Karpas-422 (cell line): ENCODE measurements around the gene PDE6D. TPM values are rescaled to one million over a fixed set of nuclear protein-coding genes. Genes with fewer than 3 reads are reported as not detected.

Experiments used
- DNase-seq: peaks from one replicate; pipeline ENCODE4 v3.0.0-alpha.2; 2015
- H2AFZ ChIP-seq: fragments of 200-600 bp; sonication (generic); 2 replicates; pipeline ENCODE4 v1.6.1; 2014; ENCODE audit warnings: antibody characterized with exemption, low read length, mixed read lengths
- H3K27ac ChIP-seq: fragments of 200-600 bp; sonication (generic); 2 replicates; pipeline ENCODE4 v1.5.1; 2014; ENCODE audit warnings: mild to moderate bottlenecking, low read length, moderate library complexity
- H3K27me3 ChIP-seq: fragments of 200-600 bp; sonication (generic); 2 replicates; pipeline ENCODE4 v1.6.1; 2014; ENCODE audit warnings: low read length, mixed read lengths
- H3K36me3 ChIP-seq: fragments of 200-600 bp; sonication (generic); 2 replicates; pipeline ENCODE4 v1.6.1; 2014; ENCODE audit warnings: low read length, mixed read lengths; ENCODE audit not compliant: insufficient read depth
- H3K4me1 ChIP-seq: fragments of 200-600 bp; sonication (generic); 2 replicates; pipeline ENCODE4 v1.6.1; 2014; ENCODE audit warnings: mild to moderate bottlenecking, low read length, mixed read lengths
- H3K4me2 ChIP-seq: fragments of 200-600 bp; sonication (generic); 2 replicates; pipeline ENCODE4 v1.6.1; 2014; ENCODE audit warnings: low read length, low read depth, mild to moderate bottlenecking; ENCODE audit not compliant: poor library complexity, severe bottlenecking
- H3K4me3 ChIP-seq: fragments of 200-600 bp; sonication (generic); 2 replicates; pipeline ENCODE4 v1.5.1; 2014; ENCODE audit warnings: mild to moderate bottlenecking, antibody characterized with exemption, low read length, mixed read lengths
- H3K79me2 ChIP-seq: fragments of 200-600 bp; sonication (generic); 2 replicates; pipeline ENCODE4 v1.6.1; 2014; ENCODE audit warnings: mild to moderate bottlenecking, low read length, mixed read lengths
- H3K9ac ChIP-seq: fragments of 200-600 bp; sonication (generic); 2 replicates; pipeline ENCODE4 v1.6.0; 2014; ENCODE audit warnings: low read length
- H3K9me2 ChIP-seq: fragments of 200-600 bp; sonication (generic), shearing (Covaris generic); replicated peaks from 2 replicates; pipeline ENCODE4 v1.6.0; 2014; ENCODE audit warnings: mild to moderate bottlenecking, low read length, moderate library complexity; ENCODE audit not compliant: insufficient read depth
- H3K9me3 ChIP-seq: fragments of 300-700, 200-600 bp; sonication (generic); 2 replicates; pipeline ENCODE4 v1.6.1; 2014; ENCODE audit warnings: low read length, mixed read lengths
- H4K20me1 ChIP-seq: fragments of 200-600 bp; sonication (generic); 2 replicates; pipeline ENCODE4 v1.6.1; 2014; ENCODE audit warnings: mild to moderate bottlenecking, antibody characterized with exemption, low read length, low read depth; ENCODE audit not compliant: insufficient read depth
- total RNA-seq: library from RNA; depleted of rRNA; stranded (reverse); fragments of >200 nt; shearing (Covaris generic); gene quantifications from 2 replicates; pipeline ENCODE4 v1.2.3, GENCODE V29; 2014; ENCODE audit warnings: low replicate concordance

PDE6D gene
- total RNA-seq, 1 experiment from 2014 or later: 87.8 TPM

- H3K4me3 ChIP-seq: peak overlapping the region; percentile 76
- H3K4me1 ChIP-seq: peaks cover 64% of the 10 kb centered on the region
- H3K79me2 ChIP-seq: peaks cover 32% of the 10 kb centered on the region
- no peaks in the 10 kb centered on the region for H3K36me3 ChIP-seq
- H4K20me1 ChIP-seq: no peaks in the 10 kb centered on the region
- H3K9me2 ChIP-seq: no peaks in the 10 kb centered on the region
- no peaks in the 10 kb centered on the region for H3K9me3 ChIP-seq
- H2AFZ ChIP-seq: no peak overlapping the region
- peak overlapping the region; percentile 100 for H3K4me2 ChIP-seq
- peak; percentile 51 for DNase-seq
- peak overlapping the region; percentile 97 for H3K27ac ChIP-seq
- no peaks in the 10 kb centered on the region for H3K27me3 ChIP-seq
- H3K9ac ChIP-seq: peak overlapping the region; percentile 97
Measured at GRCh38 chr2:231686192-231687100, 94.6 kb downstream of the PDE6D start.

- Histone ChIP-seq H2AFZ (no peak overlapping the region), H3K27me3 (no peaks in the 10 kb centered on the region), H3K4me1 (peaks cover 70% of the 10 kb centered on the region), H4K20me1 (no peaks in the 10 kb centered on the region), H3K79me2 (peaks cover 33% of the 10 kb centered on the region), H3K4me2 (peak overlapping the region; percentile 100), H3K27ac (peak overlapping the region; percentile 97), H3K9me3 (no peaks in the 10 kb centered on the region), H3K4me3 (peak overlapping the region; percentile 76), H3K36me3 (no peaks in the 10 kb centered on the region), H3K9me2 (no peaks in the 10 kb centered on the region), H3K9ac (peak overlapping the region; percentile 97)
- peak; percentile 93 for DNase-seq
Measured at GRCh38 chr2:231685349-231686191, 95.5 kb downstream of the PDE6D start.

GRCh38 chr2:231684314-231685223 lies 96.5 kb downstream of the PDE6D start:
- H3K4me2 ChIP-seq: peak overlapping the region; percentile 100

GRCh38 chr2:231683292-231684235 lies 97.5 kb downstream of the PDE6D start:
- Histone ChIP-seq H3K36me3 (no peaks in the 10 kb centered on the region), H3K4me2 (peak overlapping the region; percentile 100), H3K79me2 (peaks cover 33% of the 10 kb centered on the region), H3K27ac (peak overlapping the region; percentile 97), H3K9me3 (no peaks in the 10 kb centered on the region), H3K4me1 (peaks cover 78% of the 10 kb centered on the region), H3K4me3 (peak overlapping the region; percentile 76), H3K9ac (peak overlapping the region; percentile 97), H4K20me1 (no peaks in the 10 kb centered on the region), H3K9me2 (no peaks in the 10 kb centered on the region), H2AFZ (no peak overlapping the region), H3K27me3 (no peaks in the 10 kb centered on the region)
- peak; percentile 53 for DNase-seq

More at GRCh38 chr2:231684314-231685223, 96.5 kb downstream of the PDE6D start:
- Histone ChIP-seq H2AFZ (no peak overlapping the region), H3K27me3 (no peaks in the 10 kb centered on the region), H3K9me3 (no peaks in the 10 kb centered on the region), H3K36me3 (no peaks in the 10 kb centered on the region), H3K79me2 (peaks cover 33% of the 10 kb centered on the region), H3K9me2 (no peaks in the 10 kb centered on the region), H3K4me1 (peaks cover 78% of the 10 kb centered on the region), H4K20me1 (no peaks in the 10 kb centered on the region), H3K9ac (peak overlapping the region; percentile 97), H3K4me3 (peak overlapping the region; percentile 76), H3K27ac (peak overlapping the region; percentile 97)
- peak; percentile 92 for DNase-seq

GRCh38 chr2:231682603-231683291 lies 98.3 kb downstream of the PDE6D start:
- H4K20me1 ChIP-seq: no peaks in the 10 kb centered on the region
- peak overlapping the region; percentile 76; the same call in 1 of the 2 replicates for H3K4me3 ChIP-seq
- peaks cover 33% of the 10 kb centered on the region for H3K79me2 ChIP-seq
- no peak overlapping the region for H2AFZ ChIP-seq
- peak overlapping the region; percentile 97 for H3K9ac ChIP-seq
- peak overlapping the region; percentile 97 for H3K27ac ChIP-seq
- H3K9me3 ChIP-seq: no peaks in the 10 kb centered on the region
- H3K4me1 ChIP-seq: peaks cover 78% of the 10 kb centered on the region
- H3K4me2 ChIP-seq: peak overlapping the region; percentile 100
- no peaks in the 10 kb centered on the region for H3K27me3 ChIP-seq
- no peaks in the 10 kb centered on the region for H3K36me3 ChIP-seq
- no peak for DNase-seq
- H3K9me2 ChIP-seq: no peaks in the 10 kb centered on the region
